Loucy (cell line): ENCODE measurements around the gene TM2D3.

ENCODE experiments used
- H2AFZ ChIP-seq: fragments of 200-600 bp; sonication (generic); 2 replicates; pipeline ENCODE4 v1.6.0; 2016; ENCODE audit warnings: antibody characterized with exemption, mild to moderate bottlenecking, low read length, moderate library complexity
- H3F3A ChIP-seq: fragments of 200-600 bp; 2 replicates; pipeline ENCODE4 v1.6.0; 2016; ENCODE audit warnings: antibody characterized with exemption, low read depth, mild to moderate bottlenecking
- H3K27me3 ChIP-seq: fragments of 200-600 bp; sonication (generic); 2 replicates; pipeline ENCODE4 v1.6.1; 2014; ENCODE audit warnings: low read length, mild to moderate bottlenecking; ENCODE audit not compliant: insufficient read depth, poor library complexity, severe bottlenecking
- H3K36me3 ChIP-seq: fragments of 200-600 bp; sonication (generic); 2 replicates; pipeline ENCODE4 v1.6.1; 2016; ENCODE audit warnings: low read length; ENCODE audit not compliant: insufficient read depth
- H3K4me1 ChIP-seq: fragments of 200-600 bp; sonication (generic); 2 replicates; pipeline ENCODE4 v1.5.1; 2014; ENCODE audit warnings: low read length, mild to moderate bottlenecking; ENCODE audit not compliant: insufficient read depth, poor library complexity, severe bottlenecking
- H3K4me2 ChIP-seq: fragments of 200-600 bp; sonication (generic); 2 replicates; pipeline ENCODE4 v1.6.0; 2014; ENCODE audit warnings: antibody characterized with exemption, low read length, low read depth, mild to moderate bottlenecking; ENCODE audit not compliant: poor library complexity, severe bottlenecking
- H3K4me3 ChIP-seq: fragments of 200-600 bp; sonication (generic); 2 replicates; pipeline ENCODE4 v1.5.1; 2014; ENCODE audit warnings: low read length, mild to moderate bottlenecking, mixed read lengths; ENCODE audit not compliant: poor library complexity, severe bottlenecking
- H3K79me2 ChIP-seq: fragments of 200-600 bp; sonication (generic); 2 replicates; pipeline ENCODE4 v1.6.1; 2014; ENCODE audit warnings: low read length; ENCODE audit not compliant: insufficient read depth
- H3K9ac ChIP-seq: fragments of 200-600 bp; sonication (generic); 2 replicates; pipeline ENCODE4 v1.6.0; 2014; ENCODE audit warnings: mild to moderate bottlenecking, low read depth, low read length, moderate library complexity; ENCODE audit not compliant: poor library complexity, severe bottlenecking
- H3K9me2 ChIP-seq: fragments of 200-600 bp; sonication (generic); replicated peaks from 2 replicates; pipeline ENCODE4 v1.6.1; 2016; ENCODE audit warnings: low read depth, low read length, mixed read lengths
- H3K9me3 ChIP-seq: fragments of 200-600 bp; sonication (generic); 2 replicates; pipeline ENCODE4 v1.6.1; 2014; ENCODE audit warnings: mild to moderate bottlenecking, antibody characterized with exemption, low read length, low read depth; ENCODE audit not compliant: insufficient read depth
- H4K20me1 ChIP-seq: fragments of 200-600 bp; sonication (generic); 2 replicates; pipeline ENCODE4 v1.6.0; 2014; ENCODE audit warnings: antibody characterized with exemption, low read length, mild to moderate bottlenecking; ENCODE audit not compliant: insufficient read depth, poor library complexity, severe bottlenecking
- EZH2phosphoT487 ChIP-seq: fragments of 200-600 bp; IDR thresholded peaks from 2 replicates; pipeline ENCODE4 v1.6.1; 2018; ENCODE audit warnings: antibody characterized with exemption, mild to moderate bottlenecking, moderate library complexity, borderline replicate concordance
- TF ChIP-seq, protein P1 (sequence below): fragments of 200-600 bp; sonication (generic); conservative IDR thresholded peaks from 2 replicates; pipeline ENCODE4 v1.5.1; 2014; ENCODE audit warnings: mild to moderate bottlenecking, antibody characterized with exemption, low read length

TM2D3 gene

DNA sequence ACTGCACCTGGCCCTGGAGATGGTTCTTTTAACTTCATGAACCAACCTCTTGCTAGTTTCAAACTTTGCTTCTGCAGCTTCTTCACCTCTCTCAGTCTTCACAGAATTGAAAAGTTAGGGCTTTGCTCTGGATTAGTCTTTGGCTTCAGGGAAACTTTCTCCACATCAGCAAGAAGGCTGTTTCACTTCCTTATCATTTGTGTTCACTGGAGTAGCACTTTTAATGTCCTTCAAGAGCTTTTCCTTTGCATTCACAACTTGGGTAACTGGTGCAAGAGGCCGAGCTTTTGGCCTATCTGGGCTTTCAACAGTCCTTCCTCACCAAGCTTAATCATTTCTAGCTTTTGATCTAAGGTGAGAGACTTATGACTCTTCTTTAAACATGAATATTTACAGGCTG is 15.7 kb upstream of the TM2D3 start:
- no peaks in the 10 kb centered on the region for H3K36me3 ChIP-seq

DNA sequence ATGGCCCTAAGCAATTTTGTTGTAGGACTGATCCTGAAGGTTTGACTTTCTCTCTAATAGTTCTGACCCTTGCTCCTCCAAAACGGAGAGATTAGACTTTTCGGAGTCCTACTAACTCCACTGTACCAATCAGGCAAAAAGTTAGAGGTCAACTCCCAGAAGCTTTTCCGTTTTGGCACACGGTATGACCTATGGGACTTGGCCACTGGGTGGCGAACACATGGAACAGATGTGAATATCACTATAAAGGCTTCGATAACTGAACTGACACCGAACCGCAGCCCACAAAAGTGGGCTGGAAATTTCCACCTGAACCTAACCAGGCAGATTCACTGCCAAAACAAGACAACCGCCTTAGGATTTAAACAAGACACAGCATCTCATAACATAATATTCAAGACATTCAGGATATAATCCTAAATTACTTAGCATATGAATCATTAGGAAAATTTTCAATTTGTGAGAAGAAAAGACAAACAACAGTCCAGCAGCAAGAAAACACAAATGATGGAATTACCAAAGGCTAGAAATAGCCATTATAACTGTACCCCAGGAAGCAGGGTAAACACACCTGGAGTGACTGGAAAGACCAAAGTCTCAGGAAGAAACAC is 12.2 kb upstream of the TM2D3 start:
- H4K20me1 ChIP-seq = no peaks in the 10 kb centered on the region
- no peak overlapping the region for H3K4me3 ChIP-seq
- no peak overlapping the region for H3K9ac ChIP-seq
- no peak overlapping the region for H2AFZ ChIP-seq
- no peaks in the 10 kb centered on the region; the same call in 1 of the 2 replicates for H3K9me3 ChIP-seq
- no peaks in the 10 kb centered on the region for H3K36me3 ChIP-seq
- H3K27me3 ChIP-seq = no peaks in the 10 kb centered on the region
- TF ChIP-seq, protein P1, sequence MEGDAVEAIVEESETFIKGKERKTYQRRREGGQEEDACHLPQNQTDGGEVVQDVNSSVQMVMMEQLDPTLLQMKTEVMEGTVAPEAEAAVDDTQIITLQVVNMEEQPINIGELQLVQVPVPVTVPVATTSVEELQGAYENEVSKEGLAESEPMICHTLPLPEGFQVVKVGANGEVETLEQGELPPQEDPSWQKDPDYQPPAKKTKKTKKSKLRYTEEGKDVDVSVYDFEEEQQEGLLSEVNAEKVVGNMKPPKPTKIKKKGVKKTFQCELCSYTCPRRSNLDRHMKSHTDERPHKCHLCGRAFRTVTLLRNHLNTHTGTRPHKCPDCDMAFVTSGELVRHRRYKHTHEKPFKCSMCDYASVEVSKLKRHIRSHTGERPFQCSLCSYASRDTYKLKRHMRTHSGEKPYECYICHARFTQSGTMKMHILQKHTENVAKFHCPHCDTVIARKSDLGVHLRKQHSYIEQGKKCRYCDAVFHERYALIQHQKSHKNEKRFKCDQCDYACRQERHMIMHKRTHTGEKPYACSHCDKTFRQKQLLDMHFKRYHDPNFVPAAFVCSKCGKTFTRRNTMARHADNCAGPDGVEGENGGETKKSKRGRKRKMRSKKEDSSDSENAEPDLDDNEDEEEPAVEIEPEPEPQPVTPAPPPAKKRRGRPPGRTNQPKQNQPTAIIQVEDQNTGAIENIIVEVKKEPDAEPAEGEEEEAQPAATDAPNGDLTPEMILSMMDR = peak; percentile 63
- no peak for TF ChIP-seq EZH2phosphoT487
- H3K9me2 ChIP-seq = no peaks in the 10 kb centered on the region
- H3K4me2 ChIP-seq = no peak overlapping the region
- no peaks in the 10 kb centered on the region for H3K79me2 ChIP-seq
- no peaks in the 10 kb centered on the region for H3K4me1 ChIP-seq
- no peaks in the 10 kb centered on the region for H3F3A ChIP-seq

More for the DNA sequence above, 15.7 kb upstream of the TM2D3 start:
- Histone ChIP-seq H3K9me3 (no peaks in the 10 kb centered on the region; the same call in 1 of the 2 replicates), H4K20me1 (no peaks in the 10 kb centered on the region), H3K27me3 (no peaks in the 10 kb centered on the region), H3K79me2 (no peaks in the 10 kb centered on the region), H3K4me1 (no peaks in the 10 kb centered on the region), H3K4me3 (no peak overlapping the region), H3F3A (no peaks in the 10 kb centered on the region), H3K9ac (no peak overlapping the region), H3K9me2 (no peaks in the 10 kb centered on the region), H3K4me2 (no peak overlapping the region), H2AFZ (no peak overlapping the region)
- TF ChIP-seq EZH2phosphoT487 = no peak
- TF ChIP-seq, protein P1 = no peak

DNA sequence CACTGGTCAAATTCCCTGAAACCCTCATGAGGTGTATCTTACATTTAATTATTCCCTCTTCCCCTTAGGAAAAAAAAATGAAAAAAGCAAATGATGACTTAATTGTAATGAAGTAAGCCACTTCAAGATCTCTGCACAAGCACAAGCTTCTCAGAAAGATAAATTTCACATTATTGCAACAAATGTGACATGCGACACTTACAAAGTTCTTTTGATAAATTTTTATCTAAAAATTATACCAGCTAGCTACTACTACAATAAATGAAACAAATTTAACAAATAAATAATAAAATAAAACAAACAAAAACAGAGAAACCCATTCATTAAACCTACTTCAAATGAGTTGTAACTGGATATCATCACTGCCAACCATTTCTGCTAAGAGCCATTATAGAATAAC is 10.0 kb upstream of the TM2D3 start:
- TF ChIP-seq, protein P1 = no peak
- TF ChIP-seq EZH2phosphoT487 = no peak
- Histone ChIP-seq H3K4me1 (no peaks in the 10 kb centered on the region), H3K4me3 (no peak overlapping the region), H3K4me2 (no peak overlapping the region), H3F3A (no peaks in the 10 kb centered on the region), H3K9ac (no peak overlapping the region), H2AFZ (no peak overlapping the region), H3K36me3 (no peaks in the 10 kb centered on the region), H3K9me2 (no peaks in the 10 kb centered on the region), H3K9me3 (no peaks in the 10 kb centered on the region; the same call in 1 of the 2 replicates), H4K20me1 (no peaks in the 10 kb centered on the region), H3K27me3 (no peaks in the 10 kb centered on the region), H3K79me2 (no peaks in the 10 kb centered on the region)
